B cell (primary cell): Measurements from ENCODE around the gene ERC2. TPM values are rescaled to one million over a fixed set of nuclear protein-coding genes. Genes with fewer than 3 reads are reported as not detected.

ENCODE experiments used
- ATAC-seq: fragments of 200-7000 bp; cut with Tn5 transposase; one replicate; pipeline ENCODE4 v1.10.0; 2021; ENCODE audit warnings: low read depth, mild to moderate bottlenecking, moderate number of reproducible peaks, moderate library complexity
- CTCF ChIA-PET: fragments of 350-600 bp; sonication (Branson Sonifier 250); formaldehyde crosslinking; loops from one replicate; lab custom pipeline; 2021; ENCODE audit warnings: antibody characterized with exemption, inconsistent platforms; lab: Charles Lee
- POLR2A ChIA-PET: fragments of 350-600 bp; sonication (Branson Sonifier 250); formaldehyde crosslinking; loops from one replicate; lab custom pipeline; 2021; ENCODE audit warnings: antibody characterized with exemption; lab: Charles Lee
- DNase-seq: peaks from one replicate; pipeline ENCODE4 v3.0.0; 2013
- H2AFZ ChIP-seq: 2 replicates; pipeline ENCODE4 v1.6.1; 2012; ENCODE audit warnings: mild to moderate bottlenecking, low read depth, low read length; ENCODE audit not compliant: insufficient read depth, poor library complexity, severe bottlenecking
- H3K27ac ChIP-seq, 2 donors: 1 replicate in 1 of 2; 2 replicates in 1 of 2; pipeline ENCODE4 v1.5.1; 2012 to 2013; ENCODE audit warnings: low read length in 2 of 2, mild to moderate bottlenecking in 2 of 2, moderate library complexity in 1 of 2
- H3K27me3 ChIP-seq, 4 experiments: fragments of 200-600 bp in 1 of 4; sonication (generic) in 1 of 4; replicated peaks in 1 of 4; 1 replicate in 2 of 4; 2 replicates in 2 of 4; pipeline versions ENCODE4 v1.6.1 to v1.7.0; 2013 to 2016; ENCODE audit warnings: low read length in 3 of 4, mild to moderate bottlenecking in 2 of 4, mixed read lengths in 1 of 4, moderate library complexity in 1 of 4; ENCODE audit not compliant: insufficient read depth in 4 of 4, control insufficient read depth in 3 of 4; ENCODE audit errors: control extremely low read depth in 1 of 4
- H3K36me3 ChIP-seq, 2 experiments: replicated peaks in 1 of 2; 1 replicate in 1 of 2; 2 replicates in 1 of 2; pipeline versions ENCODE4 v1.6.1 to v1.7.1; 2013; ENCODE audit warnings: low read length in 1 of 2; ENCODE audit not compliant: insufficient read depth in 2 of 2, control insufficient read depth in 1 of 2; ENCODE audit errors: control extremely low read depth in 1 of 2, extremely low read depth in 1 of 2
- H3K4me1 ChIP-seq, 2 donors: fragments of 200-600 bp in 1 of 2; sonication (generic) in 1 of 2; 1 replicate in 1 of 2; 2 replicates in 1 of 2; pipeline versions ENCODE4 v1.5.1 to v1.6.1; 2013 to 2017; ENCODE audit warnings: low read length in 2 of 2; ENCODE audit not compliant: control insufficient read depth in 2 of 2, insufficient read depth in 2 of 2
- H3K4me2 ChIP-seq: replicated peaks from 2 replicates; pipeline ENCODE3; 2012; ENCODE audit warnings: mild to moderate bottlenecking, low read depth, low read length; ENCODE audit not compliant: poor library complexity, severe bottlenecking
- H3K4me3 ChIP-seq, 5 experiments: fragments of 200-600 bp in 1 of 5; sonication (generic) in 1 of 5; 1 replicate in 3 of 5; 2 replicates in 2 of 5; pipeline versions ENCODE4 v1.5.1 to v1.7.0; 2011 to 2016; ENCODE audit warnings: low read length in 4 of 5, mild to moderate bottlenecking in 4 of 5, low read depth in 2 of 5, control low read depth in 1 of 5, moderate library complexity in 1 of 5; ENCODE audit not compliant: insufficient read depth in 1 of 5; ENCODE audit errors: control extremely low read depth in 1 of 5, extremely low read depth in 1 of 5
- H3K79me2 ChIP-seq: fragments of 200-600 bp; sonication (generic); one replicate; pipeline ENCODE4 v1.6.0; 2016; ENCODE audit warnings: low read length; ENCODE audit not compliant: control insufficient read depth, insufficient read depth
- H3K9ac ChIP-seq: fragments of 200-600 bp; sonication (generic); 2 replicates; pipeline ENCODE4 v1.6.1; 2017; ENCODE audit warnings: mild to moderate bottlenecking, low read length, moderate library complexity
- H3K9me3 ChIP-seq, 3 donors: one replicate each; pipeline versions ENCODE4 v1.6.1 to v1.7.1; 2013; ENCODE audit warnings: low read length in 2 of 3; ENCODE audit not compliant: control insufficient read depth in 2 of 3, insufficient read depth in 1 of 3; ENCODE audit errors: control extremely low read depth in 1 of 3
- H4K20me1 ChIP-seq: 2 replicates; pipeline ENCODE4 v1.6.0; 2012; ENCODE audit warnings: mild to moderate bottlenecking, low read length; ENCODE audit not compliant: insufficient read depth, control insufficient read depth, poor library complexity, severe bottlenecking
- H3K27ac Mint-ChIP-seq: one replicate; pipeline ENCODE4 v1.8.0; 2021; ENCODE audit warnings: mixed read lengths
- H3K27me3 Mint-ChIP-seq: one replicate; pipeline ENCODE4 v1.8.0; 2021; ENCODE audit warnings: mixed read lengths
- H3K4me1 Mint-ChIP-seq: one replicate; pipeline ENCODE4 v1.8.0; 2021; ENCODE audit warnings: mixed read lengths
- H3K4me3 Mint-ChIP-seq: one replicate; pipeline ENCODE4 v1.8.0; 2021; ENCODE audit warnings: mixed read lengths
- H3K9me3 Mint-ChIP-seq: one replicate; pipeline ENCODE4 v1.8.0; 2022; ENCODE audit warnings: mixed read lengths; ENCODE audit not compliant: insufficient read depth
- EZH2 ChIP-seq: IDR thresholded peaks from 2 replicates; pipeline ENCODE4 v1.6.1; 2012; ENCODE audit warnings: borderline replicate concordance, low read depth, mild to moderate bottlenecking, moderate library complexity, low read length; ENCODE audit not compliant: insufficient read depth, poor library complexity, severe bottlenecking
- WGBS: methylation state at CpG from one replicate; pipeline ENCODE4 v1.1.5; 2013; ENCODE audit warnings: missing lambda C conversion rate; ENCODE audit not compliant: insufficient coverage; 5-methylcytosine and 5-hydroxymethylcytosine counted together
- intact Hi-C: fragments of 100-400 bp; cut with micrococcal nuclease; formaldehyde crosslinking; loops from one replicate; pipeline ENCODE4 v1.10.0; 2022
- polyA plus RNA-seq: library from polyadenylated mRNA; depleted of rRNA; stranded (reverse); fragments of >200 nt; gene quantifications from 2 replicates; pipeline ENCODE4 v1.2.3, GENCODE V29; 2012
- total RNA-seq, 2 donors: library from RNA; stranded (reverse); fragments of 120-200 nt in 1 of 2; gene quantifications; 1 replicate in 1 of 2; 2 replicates in 1 of 2; pipeline versions ENCODE4 v1.2.3 to v1.2.4, GENCODE V29; 2013 to 2022
- TF ChIP-seq, protein P1 (sequence below): fragments of 200-600 bp; IDR thresholded peaks from one replicate; pipeline ENCODE4 v1.8.0; 2022; ENCODE audit warnings: antibody characterized with exemption, mild to moderate bottlenecking

The ERC2 gene
- total and polyA plus RNA-seq, 2 donors (not counting 1 experiment from before 2014, with no cell fraction given), result not detected

- Histone ChIP-seq H3K4me2 (no peak overlapping the region), H3K4me1 (no peaks in the 10 kb centered on the region), H3K9ac (no peak overlapping the region), H3K27me3 (no peaks in the 10 kb centered on the region), H3K4me3 (no peak overlapping the region), H4K20me1 (no peaks in the 10 kb centered on the region), H3K27ac (no peak overlapping the region), H3K36me3 (no peaks in the 10 kb centered on the region), H2AFZ (no peak overlapping the region), H3K9me3 (no peaks in the 10 kb centered on the region), H3K79me2 (no peaks in the 10 kb centered on the region)
- intact Hi-C loops, result no loop called here
- no peak for TF ChIP-seq EZH2
- TF ChIP-seq, protein P1, sequence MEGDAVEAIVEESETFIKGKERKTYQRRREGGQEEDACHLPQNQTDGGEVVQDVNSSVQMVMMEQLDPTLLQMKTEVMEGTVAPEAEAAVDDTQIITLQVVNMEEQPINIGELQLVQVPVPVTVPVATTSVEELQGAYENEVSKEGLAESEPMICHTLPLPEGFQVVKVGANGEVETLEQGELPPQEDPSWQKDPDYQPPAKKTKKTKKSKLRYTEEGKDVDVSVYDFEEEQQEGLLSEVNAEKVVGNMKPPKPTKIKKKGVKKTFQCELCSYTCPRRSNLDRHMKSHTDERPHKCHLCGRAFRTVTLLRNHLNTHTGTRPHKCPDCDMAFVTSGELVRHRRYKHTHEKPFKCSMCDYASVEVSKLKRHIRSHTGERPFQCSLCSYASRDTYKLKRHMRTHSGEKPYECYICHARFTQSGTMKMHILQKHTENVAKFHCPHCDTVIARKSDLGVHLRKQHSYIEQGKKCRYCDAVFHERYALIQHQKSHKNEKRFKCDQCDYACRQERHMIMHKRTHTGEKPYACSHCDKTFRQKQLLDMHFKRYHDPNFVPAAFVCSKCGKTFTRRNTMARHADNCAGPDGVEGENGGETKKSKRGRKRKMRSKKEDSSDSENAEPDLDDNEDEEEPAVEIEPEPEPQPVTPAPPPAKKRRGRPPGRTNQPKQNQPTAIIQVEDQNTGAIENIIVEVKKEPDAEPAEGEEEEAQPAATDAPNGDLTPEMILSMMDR, result no peak
- WGBS, result no CpG with 5 or more reads among the region's 3 CpGs
- Mint-ChIP-seq H3K9me3 (peaks cover 2% of the 10 kb centered on the region), H3K27ac (no peak overlapping the region), H3K4me1 (no peaks in the 10 kb centered on the region), H3K27me3 (peaks cover 3% of the 10 kb centered on the region), H3K4me3 (no peak overlapping the region)
- no peak for ATAC-seq
- DNase-seq, result no peak
- POLR2A ChIA-PET, result no interaction called here
- CTCF ChIA-PET, result no interaction called here
Measured at GRCh38 chr3:55622733-55623132, 845.5 kb downstream of the ERC2 start.

DNA sequence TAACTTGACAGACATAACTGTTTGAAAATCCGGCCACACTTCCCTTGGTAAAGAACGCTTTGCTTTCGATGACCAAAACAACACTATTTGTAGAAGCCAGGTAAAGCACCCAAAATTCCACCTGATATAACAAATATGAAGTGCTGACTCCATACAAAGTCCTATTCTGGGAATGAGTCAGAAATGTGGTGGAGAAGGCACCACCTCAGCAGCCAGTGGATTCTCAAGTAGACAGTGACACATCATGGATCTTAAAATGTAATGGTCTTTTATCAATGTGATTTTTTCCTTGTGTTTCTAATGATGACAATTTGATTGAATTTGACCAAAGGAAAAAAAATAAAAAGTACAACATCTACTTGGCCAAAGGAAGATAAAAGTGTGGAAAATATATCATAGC lies 846.2 kb downstream of the ERC2 start:
- no peak overlapping the region for H3K27ac ChIP-seq
- POLR2A ChIA-PET, result no interaction called here
- no peak overlapping the region for H3K27ac Mint-ChIP-seq
- H3K4me3 ChIP-seq, result no peak overlapping the region
- H3K9ac ChIP-seq, result no peak overlapping the region
- intact Hi-C loops, result no loop called here
- ATAC-seq (no peak), DNase-seq (no peak)
- CTCF ChIA-PET, result no interaction called here
- no peaks in the 10 kb centered on the region for H3K36me3 ChIP-seq
- no peaks in the 10 kb centered on the region for H3K9me3 ChIP-seq
- H3K27me3 Mint-ChIP-seq, result peaks cover 3% of the 10 kb centered on the region
- H3K79me2 ChIP-seq, result no peaks in the 10 kb centered on the region
- H3K27me3 ChIP-seq, result no peaks in the 10 kb centered on the region
- H3K4me1 ChIP-seq, result no peaks in the 10 kb centered on the region
- TF ChIP-seq EZH2, result no peak
- TF ChIP-seq, protein P1, result no peak
- H3K4me2 ChIP-seq, result no peak overlapping the region
- no peaks in the 10 kb centered on the region for H3K4me1 Mint-ChIP-seq
- H2AFZ ChIP-seq, result no peak overlapping the region
- WGBS, result 100% methylated on average over 1 of the region's 3 CpGs
- no peaks in the 10 kb centered on the region for H4K20me1 ChIP-seq
- H3K4me3 Mint-ChIP-seq, result no peak overlapping the region
- peaks cover 2% of the 10 kb centered on the region for H3K9me3 Mint-ChIP-seq
